Measurements from ENCODE around the gene DAZAP1.

DNA sequence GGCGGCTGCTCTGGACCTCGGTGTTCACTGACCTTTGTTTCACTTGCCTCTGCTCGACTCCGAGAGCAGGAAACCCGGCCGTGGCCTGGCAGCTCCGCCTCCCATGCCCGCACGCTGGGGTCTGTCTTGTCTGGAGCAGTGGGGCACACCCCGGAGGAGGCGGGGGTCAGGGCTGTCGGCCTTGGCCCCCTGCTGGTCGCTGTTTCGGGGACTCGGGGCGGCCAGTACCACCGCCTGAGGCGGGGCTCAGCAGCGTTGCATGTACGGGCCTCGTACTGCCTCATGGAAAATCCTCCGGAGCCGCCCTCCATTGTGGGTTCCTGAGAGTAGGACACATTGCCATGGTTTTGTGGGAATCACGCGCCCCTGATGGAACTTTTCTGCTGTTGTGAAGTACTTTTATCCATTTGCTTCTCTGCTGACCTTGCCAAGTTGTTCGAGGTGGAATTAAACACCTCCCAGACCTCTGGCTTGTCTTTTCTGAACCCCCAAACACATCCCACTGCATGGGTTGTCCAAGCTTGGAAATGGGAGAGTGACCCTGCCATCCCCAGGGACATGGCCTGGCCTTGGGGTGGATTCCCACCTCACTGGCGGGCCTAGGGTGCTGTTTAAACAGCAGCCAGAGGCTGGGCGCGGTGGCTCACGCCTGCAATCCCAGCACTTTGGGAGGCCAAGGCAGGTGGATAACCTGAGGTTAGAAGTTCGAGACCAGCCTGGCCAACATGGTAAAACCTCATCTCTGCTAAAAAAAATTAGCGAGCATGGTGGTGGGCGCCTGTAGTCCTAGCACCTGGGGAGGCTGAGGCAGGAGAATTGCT, 29.2 kb upstream of the DAZAP1 start:
- TF ChIP-seq, protein P1, sequence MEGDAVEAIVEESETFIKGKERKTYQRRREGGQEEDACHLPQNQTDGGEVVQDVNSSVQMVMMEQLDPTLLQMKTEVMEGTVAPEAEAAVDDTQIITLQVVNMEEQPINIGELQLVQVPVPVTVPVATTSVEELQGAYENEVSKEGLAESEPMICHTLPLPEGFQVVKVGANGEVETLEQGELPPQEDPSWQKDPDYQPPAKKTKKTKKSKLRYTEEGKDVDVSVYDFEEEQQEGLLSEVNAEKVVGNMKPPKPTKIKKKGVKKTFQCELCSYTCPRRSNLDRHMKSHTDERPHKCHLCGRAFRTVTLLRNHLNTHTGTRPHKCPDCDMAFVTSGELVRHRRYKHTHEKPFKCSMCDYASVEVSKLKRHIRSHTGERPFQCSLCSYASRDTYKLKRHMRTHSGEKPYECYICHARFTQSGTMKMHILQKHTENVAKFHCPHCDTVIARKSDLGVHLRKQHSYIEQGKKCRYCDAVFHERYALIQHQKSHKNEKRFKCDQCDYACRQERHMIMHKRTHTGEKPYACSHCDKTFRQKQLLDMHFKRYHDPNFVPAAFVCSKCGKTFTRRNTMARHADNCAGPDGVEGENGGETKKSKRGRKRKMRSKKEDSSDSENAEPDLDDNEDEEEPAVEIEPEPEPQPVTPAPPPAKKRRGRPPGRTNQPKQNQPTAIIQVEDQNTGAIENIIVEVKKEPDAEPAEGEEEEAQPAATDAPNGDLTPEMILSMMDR (IDR thresholded peaks at IDR 0.05 in 4 of 5, conservative IDR thresholded peaks at IDR 0.05 in 1 of 5): no peak
- no peak for TF ChIP-seq POLR2A (IDR thresholded peaks at IDR 0.05)

Measured in gastrocnemius medialis (tissue), 4 donors.